Cerebellar nuclear complex (tissue), 1 donor: Measurements from ENCODE around the gene NOL4L.

Source experiments
- DNase-seq, 2 experiments: peaks; one replicate each; lab custom pipeline; 2025; lab: John Stamatoyannopoulos, UW

NOL4L gene

GRCh38 chr20:32526125-32526524 is 59.0 kb downstream of the NOL4L start:
- no peak for DNase-seq

GRCh38 chr20:32524829-32525501 is 60.2 kb downstream of the NOL4L start:
- DNase-seq: peak; percentile 28 to 65

GRCh38 chr20:32523613-32524213 is 61.4 kb downstream of the NOL4L start:
- no peak for DNase-seq

- DNase-seq: no peak
These were observed 62.1 kb downstream of the NOL4L start for GRCh38 chr20:32522776-32523612.

- DNase-seq: no peak
These were observed 62.7 kb downstream of the NOL4L start for GRCh38 chr20:32522526-32522775.

- peak in 1 of 2 experiments; percentile 33 for DNase-seq
These were observed 63.2 kb downstream of the NOL4L start for GRCh38 chr20:32521780-32522525.

GRCh38 chr20:32520927-32521203 is 64.3 kb downstream of the NOL4L start:
- DNase-seq: no peak

GRCh38 chr20:32519381-32519730 is 65.8 kb downstream of the NOL4L start:
- peak in 1 of 2 experiments; percentile 38 for DNase-seq

GRCh38 chr20:32518593-32519380 is 66.3 kb downstream of the NOL4L start:
- DNase-seq: no peak

- DNase-seq: no peak
These were observed 67.1 kb downstream of the NOL4L start for GRCh38 chr20:32517914-32518592.

GRCh38 chr20:32517518-32517873 is 67.6 kb downstream of the NOL4L start:
- no peak for DNase-seq

GRCh38 chr20:32516583-32517517 is 68.3 kb downstream of the NOL4L start:
- no peak for DNase-seq

- DNase-seq: no peak
These were observed 69.5 kb downstream of the NOL4L start for GRCh38 chr20:32515631-32516101.

- DNase-seq: no peak
These were observed 70.4 kb downstream of the NOL4L start for GRCh38 chr20:32514760-32515159.

- DNase-seq: no peak
These were observed 71.9 kb downstream of the NOL4L start for GRCh38 chr20:32513031-32513866.

GRCh38 chr20:32512047-32512385 is 73.1 kb downstream of the NOL4L start:
- no peak for DNase-seq

GRCh38 chr20:32511358-32512046 is 73.6 kb downstream of the NOL4L start:
- DNase-seq: no peak

- DNase-seq: no peak
These were observed 74.4 kb downstream of the NOL4L start for GRCh38 chr20:32510601-32511357.
